ENCODE measurements around the gene SMAD3. TPM values are rescaled to one million over a fixed set of nuclear protein-coding genes. Genes with fewer than 3 reads are reported as not detected.
"Not testable (repeated sequence)": the region's sequence is repeated elsewhere in the genome, so short reads cannot be mapped to it uniquely, and the experiment has no call there.

Gene SMAD3
- total RNA-seq, 1 donor from 2014 or later = 58.8 TPM

- DNase-seq (ENCODE audit: low spot score) (peak; percentile 19), ATAC-seq (no peak)
- intact Hi-C loops (cut with DNase I) = no loop called here
Observed at GRCh38 chr15:67145710-67146109, 80.3 kb downstream of the SMAD3 start.

- DNase-seq (ENCODE audit: low spot score) = peak; percentile 63
- no peak for ATAC-seq
- intact Hi-C loops (cut with DNase I) = no loop called here
Observed at GRCh38 chr15:67146234-67146633, 80.8 kb downstream of the SMAD3 start.

GRCh38 chr15:67146875-67147381 is 81.5 kb downstream of the SMAD3 start:
- intact Hi-C loops (cut with DNase I) = no loop called here
- DNase-seq (ENCODE audit: low spot score) = peak; percentile 52
- ATAC-seq = peak; percentile 51

GRCh38 chr15:67147396-67147949 is 82.1 kb downstream of the SMAD3 start:
- DNase-seq (ENCODE audit: low spot score) (peak; percentile 47), ATAC-seq (no peak)
- intact Hi-C loops (cut with DNase I) = no loop called here

GRCh38 chr15:67148196-67148701 is 82.8 kb downstream of the SMAD3 start:
- DNase-seq (ENCODE audit: low spot score) (peak; percentile 35), ATAC-seq (no peak)
- intact Hi-C loops (cut with DNase I) = no loop called here

- DNase-seq (ENCODE audit: low spot score) (peak; percentile 27), ATAC-seq (no peak)
- intact Hi-C loops (cut with DNase I) = no loop called here
Observed at GRCh38 chr15:67149068-67149772, 83.8 kb downstream of the SMAD3 start.

- no peak for ATAC-seq
- DNase-seq (ENCODE audit: low spot score) = no peak
- intact Hi-C loops (cut with DNase I) = no loop called here
Observed at GRCh38 chr15:67149773-67150022, 84.3 kb downstream of the SMAD3 start.

- DNase-seq (ENCODE audit: low spot score) = peak; percentile 74
- ATAC-seq = peak; percentile 71
- intact Hi-C loops (cut with DNase I) = no loop called here
Observed at GRCh38 chr15:67150023-67150860, 84.8 kb downstream of the SMAD3 start.

GRCh38 chr15:67152429-67152828 is 87.0 kb downstream of the SMAD3 start:
- ATAC-seq (no peak), DNase-seq (ENCODE audit: low spot score) (peak; percentile 2)
- intact Hi-C loops (cut with DNase I) = no loop called here

GRCh38 chr15:67153044-67153443 is 87.6 kb downstream of the SMAD3 start:
- ATAC-seq; DNase-seq (ENCODE audit: low spot score); intact Hi-C loops (cut with DNase I): not testable (repeated sequence)

GRCh38 chr15:67154249-67154648 is 88.8 kb downstream of the SMAD3 start:
- intact Hi-C loops (cut with DNase I) = no loop called here

GRCh38 chr15:67156426-67156825 is 91.0 kb downstream of the SMAD3 start:
- intact Hi-C loops (cut with DNase I) = no loop called here
- ATAC-seq (no peak), DNase-seq (ENCODE audit: low spot score) (no peak)

More at GRCh38 chr15:67154249-67154648, 88.8 kb downstream of the SMAD3 start:
- DNase-seq (ENCODE audit: low spot score) (no peak), ATAC-seq (no peak)

GRCh38 chr15:67156834-67157233 is 91.4 kb downstream of the SMAD3 start:
- intact Hi-C loops (cut with DNase I) = no loop called here
- DNase-seq (ENCODE audit: low spot score) = peak; percentile 6
- no peak for ATAC-seq

GRCh38 chr15:67157521-67158252 is 92.3 kb downstream of the SMAD3 start:
- peak; percentile 13 for ATAC-seq
- no peak for DNase-seq (ENCODE audit: low spot score)
- intact Hi-C loops (cut with DNase I) = no loop called here

GRCh38 chr15:67158367-67158766 is 93.0 kb downstream of the SMAD3 start:
- intact Hi-C loops (cut with DNase I) = no loop called here
- ATAC-seq (no peak), DNase-seq (ENCODE audit: low spot score) (no peak)

- no peak for ATAC-seq
- no peak for DNase-seq (ENCODE audit: low spot score)
- intact Hi-C loops (cut with DNase I) = no loop called here
Observed at GRCh38 chr15:67161412-67161811, 96.0 kb downstream of the SMAD3 start.

- no peak for ATAC-seq
- DNase-seq (ENCODE audit: low spot score) = no peak
- intact Hi-C loops (cut with DNase I) = no loop called here
Observed at GRCh38 chr15:67161881-67162280, 96.5 kb downstream of the SMAD3 start.

- no peak for DNase-seq (ENCODE audit: low spot score)
Observed at GRCh38 chr15:67163180-67163579, 97.8 kb downstream of the SMAD3 start.

GRCh38 chr15:67164401-67164791 is 99.0 kb downstream of the SMAD3 start:
- intact Hi-C loops (cut with DNase I) = no loop called here
- peak; percentile 3 for ATAC-seq
- DNase-seq (ENCODE audit: low spot score) = no peak

More at GRCh38 chr15:67163180-67163579, 97.8 kb downstream of the SMAD3 start:
- no peak for ATAC-seq
- intact Hi-C loops (cut with DNase I) = no loop called here

All from sciatic nerve (tissue), 2 donors.